Endothelial cell of hepatic sinusoid (primary cell): ENCODE measurements around the gene PIH1D2.
"Not testable (repeated sequence)": the region's sequence is repeated elsewhere in the genome, so short reads cannot be mapped to it uniquely, and the experiment has no call there.

Experiments
- in situ Hi-C: cut with HindIII; loops from 2 replicates; pipeline ENCODE4 v1.10.0; 2017; ENCODE audit warnings: low sequenced_read_pairs

Gene PIH1D2, protein sequence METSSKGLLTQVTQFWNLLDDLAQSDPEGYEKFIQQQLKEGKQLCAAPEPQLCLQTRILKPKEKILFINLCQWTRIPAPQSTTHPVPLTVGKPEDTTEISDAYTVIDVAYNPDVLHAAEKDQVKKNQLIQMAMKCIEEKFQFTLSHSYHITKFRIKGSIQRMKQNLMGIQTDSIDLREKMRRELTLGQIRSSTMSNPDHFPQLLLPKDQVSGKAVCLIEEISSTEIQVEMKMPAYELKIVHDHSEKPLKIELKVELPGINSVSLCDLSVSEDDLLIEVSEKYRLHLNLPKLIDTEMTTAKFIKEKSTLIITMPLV

DNA sequence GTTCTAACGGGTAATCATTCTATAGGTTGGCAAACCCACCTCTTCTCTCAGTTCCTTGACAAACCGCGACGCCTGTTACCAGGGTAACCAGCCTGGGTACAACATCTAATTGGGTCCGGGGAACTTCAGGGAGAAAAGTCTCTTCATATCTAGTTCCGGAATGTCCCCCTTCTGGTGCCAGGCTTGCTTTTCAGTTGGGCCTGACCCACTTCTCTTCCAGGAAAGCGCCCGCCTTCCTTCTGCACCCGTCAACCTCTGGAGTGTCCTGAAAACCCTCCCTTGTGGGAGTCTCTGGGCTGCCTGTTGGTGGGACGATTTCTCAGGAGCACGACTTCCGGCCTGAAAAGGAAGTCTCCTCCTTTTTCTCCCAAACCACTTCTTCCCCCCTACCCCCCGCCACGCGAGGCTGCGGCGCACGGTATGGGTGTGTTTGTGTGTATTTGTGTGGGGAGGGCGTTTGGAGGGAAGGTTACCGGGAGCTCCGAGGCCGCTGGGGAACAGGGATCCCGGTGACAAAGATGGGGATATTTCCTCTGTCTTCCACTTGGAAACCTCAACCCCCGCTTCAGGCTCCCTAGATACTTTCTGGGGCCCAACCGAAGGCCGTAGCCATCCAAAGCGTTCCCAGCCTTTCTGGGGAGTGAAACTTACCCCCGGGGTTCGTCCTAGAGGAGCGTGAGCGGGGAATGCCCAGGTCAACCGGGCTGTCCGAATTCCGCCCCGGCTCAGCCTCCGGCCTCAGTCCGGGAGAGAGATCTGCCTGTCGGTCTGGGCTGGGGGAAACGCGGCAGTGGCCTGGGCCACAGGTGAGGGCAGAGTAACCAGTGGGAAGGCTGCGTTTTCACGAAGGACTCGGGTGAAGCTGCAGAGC, at the start of gene PIH1D2, which contains the start of gene NKAPD1:
PIH1D2 (minus strand) TSS at position 77 of the 871 bp plus-strand sequence. CDS start 843 bp downstream, outside the sequence.
NKAPD1 (plus strand) TSS at position 359 of the 871 bp plus-strand sequence. CDS start 1,276 bp downstream, outside the sequence.
- in situ Hi-C loops: no loop called here

DNA sequence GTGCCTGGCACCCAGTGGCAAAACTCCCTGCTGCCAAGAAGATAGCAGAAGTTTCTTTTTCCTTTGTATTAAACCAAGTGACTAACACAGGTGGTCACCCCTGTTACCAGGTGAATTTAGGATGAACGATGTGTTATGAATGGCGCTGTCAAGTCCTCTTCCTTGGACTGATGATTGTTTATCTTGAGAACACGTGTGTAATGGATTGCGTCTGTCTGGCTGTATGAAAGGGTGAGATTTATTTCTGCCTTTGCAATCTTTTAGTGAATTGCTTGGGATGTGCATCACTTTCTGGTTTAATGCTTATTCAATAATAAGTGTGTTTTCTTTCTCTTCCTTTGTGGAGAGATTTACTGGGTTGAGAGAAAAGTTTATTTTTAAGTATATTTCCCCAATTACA, 49.3 kb upstream of the PIH1D2 start:
- in situ Hi-C loops: no loop called here

DNA sequence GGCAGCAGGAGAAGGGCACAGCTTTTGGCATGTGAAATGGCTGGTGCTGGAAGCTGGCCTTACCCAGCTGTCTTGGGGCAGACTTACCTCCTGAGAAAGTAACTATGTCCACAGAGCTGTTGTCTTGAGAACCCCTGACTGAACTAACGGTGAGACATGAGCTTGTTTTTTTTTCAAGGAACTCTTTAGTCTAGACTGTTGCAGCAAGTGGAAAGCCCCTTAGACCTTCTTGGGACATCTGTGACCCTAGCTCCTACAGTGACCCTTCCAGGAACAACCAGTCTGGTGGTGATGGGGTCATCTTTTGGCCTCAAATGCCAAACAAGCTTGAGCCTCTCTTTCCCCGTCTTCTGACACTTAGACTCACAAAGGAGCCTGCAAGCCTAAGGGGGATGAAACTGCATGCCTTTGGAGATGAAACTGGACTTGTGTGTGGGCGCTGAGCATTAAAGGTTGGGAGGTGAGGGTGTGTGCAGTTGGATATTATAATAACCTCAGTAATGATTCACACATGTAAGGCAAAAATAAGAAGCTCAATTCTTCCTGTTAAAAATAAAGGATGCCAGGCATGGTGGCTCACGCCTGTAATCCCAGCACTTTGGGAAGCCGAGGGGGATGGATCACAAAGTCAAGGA, 48.3 kb upstream of the PIH1D2 start:
- in situ Hi-C loops: no loop called here

DNA sequence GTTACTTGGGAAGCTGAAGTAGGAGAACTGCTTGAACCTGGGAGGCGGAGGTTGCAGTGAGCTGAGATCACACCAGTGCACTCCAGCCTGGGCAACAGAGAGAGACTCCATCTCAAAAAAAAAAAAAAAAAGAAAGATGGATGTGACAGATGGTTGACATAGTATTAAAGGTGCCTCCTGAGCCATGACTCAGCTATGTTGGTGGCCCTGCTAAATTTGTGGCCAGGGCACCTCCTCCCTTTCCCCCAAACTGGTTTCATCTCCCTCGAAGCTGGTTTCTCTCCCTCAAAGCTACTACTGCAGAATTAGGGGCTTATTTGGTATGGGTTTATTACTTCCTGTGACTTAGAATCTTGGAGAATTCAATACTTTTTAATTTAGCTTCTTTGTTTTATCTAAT, 44.4 kb upstream of the PIH1D2 start:
- in situ Hi-C loops: no loop called here

DNA sequence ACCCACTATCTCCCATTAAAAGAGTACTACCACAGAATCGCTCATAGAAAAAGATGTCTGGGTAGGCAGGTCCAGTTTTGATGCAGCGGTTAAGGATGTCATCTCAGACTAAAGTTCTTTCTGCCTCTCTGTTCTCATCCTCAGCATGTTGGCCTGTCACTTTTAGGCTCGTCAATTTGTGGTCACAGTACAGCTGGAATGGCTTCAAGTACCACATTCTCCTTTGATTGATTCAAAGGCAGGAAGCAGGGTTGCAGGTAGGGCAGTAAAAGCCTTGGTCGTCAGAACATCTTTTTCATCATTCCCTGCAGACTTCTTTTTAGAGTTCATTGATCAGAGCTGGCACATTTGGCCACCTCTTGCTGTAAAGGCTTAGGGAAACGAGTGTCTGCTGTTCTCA, 41.6 kb upstream of the PIH1D2 start:
- in situ Hi-C loops: no loop called here

DNA sequence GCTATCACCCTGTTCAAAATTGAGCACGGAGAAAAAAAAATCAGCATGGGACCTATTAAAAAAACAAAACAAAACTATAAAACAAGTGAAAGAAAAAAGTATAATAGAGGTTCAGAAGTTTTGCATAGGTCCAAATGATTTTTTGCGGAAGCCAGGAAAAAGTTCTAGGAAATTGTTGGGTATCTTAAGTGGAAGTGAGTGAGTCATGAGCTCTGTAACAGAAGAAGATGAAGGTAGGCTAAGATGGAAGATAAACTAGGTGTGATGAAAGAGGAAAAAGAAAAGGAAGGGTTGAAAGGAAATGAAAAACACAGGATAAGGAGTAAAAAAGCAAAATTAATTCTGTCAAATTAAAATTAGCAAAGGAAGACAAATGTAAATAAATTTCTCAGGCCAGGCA, 40.6 kb upstream of the PIH1D2 start:
- in situ Hi-C loops: no loop called here

DNA sequence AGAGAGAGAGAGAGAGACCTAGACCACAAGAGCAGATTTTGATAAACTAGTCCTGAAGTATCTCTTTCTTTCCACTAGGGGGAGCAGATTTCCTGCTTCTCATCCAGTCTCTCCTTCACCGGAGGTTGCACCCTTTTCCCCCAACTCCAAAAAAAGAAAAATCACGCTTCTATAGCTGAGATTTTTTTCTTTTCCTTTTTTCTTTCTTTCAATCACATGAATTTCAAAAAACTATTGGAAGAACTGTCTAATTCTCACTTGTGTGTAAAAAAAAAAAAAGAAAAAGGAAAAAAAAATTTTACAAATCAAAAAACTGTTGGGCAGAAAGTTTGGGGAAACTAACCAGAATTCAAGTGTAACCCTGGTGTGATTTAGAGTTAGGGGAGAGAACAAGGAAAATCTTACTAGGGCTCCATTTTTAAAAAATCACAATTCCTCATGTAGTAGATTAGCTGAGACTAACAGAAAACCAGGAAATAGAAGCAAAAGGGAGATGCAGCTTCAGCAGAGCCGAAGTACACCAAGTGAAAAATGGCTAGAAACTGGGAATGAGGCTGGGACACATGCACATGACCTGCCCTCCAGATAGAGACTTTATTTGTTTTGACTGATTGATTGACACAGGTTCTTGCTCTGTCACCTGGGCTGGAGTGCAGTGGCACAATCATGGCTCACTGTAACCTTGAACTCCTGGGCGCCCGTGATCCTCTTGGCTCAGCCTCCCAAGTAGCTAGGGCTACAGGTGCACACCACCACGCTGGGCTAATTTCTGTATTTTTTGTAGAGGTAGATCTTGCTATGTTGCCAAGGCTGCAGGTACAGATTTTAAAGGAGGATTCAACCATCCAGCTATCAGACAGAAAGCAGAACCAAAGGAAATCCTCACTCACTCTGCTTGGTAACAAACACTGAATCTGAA, 40.0 kb upstream of the PIH1D2 start:
- in situ Hi-C loops: no loop called here

DNA sequence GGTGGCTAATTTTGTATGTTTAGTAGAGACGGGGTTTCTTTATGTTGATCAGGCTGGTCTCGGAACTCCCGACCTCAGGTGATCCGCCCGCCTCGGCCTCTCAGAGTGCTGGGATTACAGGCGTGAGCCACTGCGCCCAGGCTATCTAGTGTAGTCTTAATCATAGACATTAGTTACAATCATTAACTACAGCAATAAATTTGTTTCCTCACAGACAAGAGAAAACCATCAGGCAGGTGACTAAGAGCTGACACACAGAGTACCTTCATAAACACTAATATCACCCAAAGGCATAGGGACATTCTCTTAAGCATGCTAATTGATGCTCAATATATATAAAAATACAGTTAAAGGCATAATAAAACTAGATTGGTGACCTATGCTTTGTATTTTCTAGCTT, 32.3 kb upstream of the PIH1D2 start:
- in situ Hi-C loops: no loop called here

DNA sequence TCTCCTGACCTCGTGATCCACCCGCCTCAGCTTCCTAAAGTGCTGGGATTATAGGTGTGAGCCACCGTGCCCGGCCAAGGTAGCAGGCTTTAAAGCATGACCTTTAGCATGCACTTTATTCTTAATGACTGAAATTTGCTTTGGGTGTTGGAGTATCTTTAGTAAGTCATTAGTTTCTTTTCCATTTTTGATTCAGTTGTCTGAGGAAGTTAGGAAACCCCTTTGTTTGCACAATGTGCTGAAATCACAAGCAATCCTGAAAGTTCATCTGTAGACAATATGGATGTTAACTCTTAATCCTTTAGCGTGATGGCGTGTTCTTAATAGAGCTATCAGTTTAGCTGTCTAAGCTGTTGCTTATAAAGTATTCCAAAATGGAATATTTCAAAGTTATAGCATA, 29.6 kb upstream of the PIH1D2 start:
- in situ Hi-C loops: loop anchor here (5.0 kb wide), 1 partner anchor 74 kb away; the partner anchor contains the start of gene BCO2

DNA sequence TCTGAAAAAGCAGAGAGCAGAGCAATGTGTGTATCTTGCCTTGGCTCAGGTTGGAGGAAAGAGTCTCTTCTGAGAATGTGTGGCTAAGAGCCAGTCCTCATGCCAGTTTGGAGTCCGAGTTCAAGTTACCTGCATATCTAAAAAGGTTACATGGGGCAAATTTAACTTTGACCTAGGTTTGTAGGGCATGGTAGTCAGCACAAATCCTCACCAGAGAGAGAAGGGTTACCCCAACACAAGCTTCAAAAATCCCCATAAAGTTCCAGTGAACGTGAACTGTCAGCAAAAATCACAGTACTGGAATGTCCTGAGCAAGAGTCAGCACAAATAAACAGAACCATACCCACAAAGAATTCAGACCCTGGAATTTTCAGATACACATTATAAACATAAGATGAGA, 26.6 kb upstream of the PIH1D2 start:
- in situ Hi-C loops: loop anchor here (5.0 kb wide), 1 partner anchor 77 kb away; the partner anchor contains the start of gene BCO2

DNA sequence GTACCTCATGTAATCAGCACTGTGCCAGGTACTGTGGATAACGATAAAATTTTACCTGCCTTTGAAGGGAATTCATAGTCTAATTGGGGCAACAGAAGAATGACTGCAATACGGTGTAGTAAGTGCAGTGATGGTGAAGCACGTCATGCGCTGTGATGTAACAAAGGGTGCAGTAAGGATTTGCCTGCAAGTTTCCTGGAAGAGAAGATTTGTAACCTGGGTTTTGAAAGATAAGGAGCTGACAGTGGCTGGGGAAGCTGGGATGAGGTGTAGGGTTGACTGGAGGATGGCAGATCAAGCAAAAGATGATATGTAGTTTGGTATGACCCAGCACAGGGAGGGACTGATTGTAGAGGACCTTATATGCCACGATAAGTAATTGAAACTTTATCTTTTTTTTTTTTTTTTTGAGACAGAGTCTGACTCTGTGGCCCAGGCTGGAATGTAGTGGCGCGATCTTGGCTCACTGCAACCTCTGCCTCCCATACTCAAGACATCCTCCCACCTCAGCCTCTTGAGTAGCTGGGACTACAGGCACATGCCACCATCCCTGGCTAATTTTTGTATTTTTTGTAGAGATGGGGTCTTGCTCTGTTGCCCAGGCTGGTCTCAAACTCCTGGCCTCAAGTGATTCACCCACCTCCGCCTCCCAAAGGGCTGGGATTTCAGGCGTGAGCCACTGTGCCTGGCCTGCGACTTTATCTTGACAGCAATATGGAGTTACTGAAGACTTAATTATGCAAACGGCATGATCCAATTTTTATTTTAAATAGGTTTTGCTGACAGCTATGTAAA, 24.1 kb upstream of the PIH1D2 start:
- in situ Hi-C loops: no loop called here

DNA sequence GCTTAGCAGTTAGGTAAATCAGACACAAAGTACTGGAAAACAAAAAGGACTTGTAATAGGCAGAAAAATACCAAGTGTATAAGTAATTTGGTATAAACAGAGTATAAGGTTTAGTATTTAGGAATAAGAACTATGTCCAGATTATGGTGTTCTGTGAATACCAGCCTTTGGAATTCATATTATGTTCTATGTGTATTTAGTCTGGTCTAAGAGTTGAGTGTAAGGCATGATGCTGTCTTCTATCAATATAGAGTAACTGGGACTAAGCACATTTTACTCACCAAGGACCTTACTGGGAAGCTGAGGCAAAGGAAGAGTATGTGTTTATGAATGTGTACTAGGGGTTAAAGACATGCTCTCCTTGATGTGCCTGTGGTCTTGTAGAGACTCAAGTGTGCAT, 22.4 kb upstream of the PIH1D2 start:
- in situ Hi-C loops: no loop called here

DNA sequence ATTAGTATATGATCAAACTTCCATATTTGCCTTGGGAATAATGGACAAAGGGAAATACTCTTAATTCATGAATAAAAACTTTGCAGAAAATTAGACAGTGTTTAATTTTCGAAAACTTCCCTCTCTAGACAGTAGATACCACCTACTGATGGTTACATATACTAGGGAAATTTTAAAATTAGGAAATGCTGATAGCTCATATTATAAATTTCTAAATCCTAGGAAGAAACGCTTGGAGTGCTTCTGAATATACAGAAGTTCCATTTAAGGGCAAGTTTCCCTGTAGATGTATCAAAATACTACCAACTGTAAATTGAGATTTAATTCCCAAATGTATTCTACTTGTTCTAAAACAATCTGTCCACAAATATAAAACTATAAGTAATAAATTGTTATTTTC, 21.5 kb upstream of the PIH1D2 start:
- in situ Hi-C loops: not testable (repeated sequence)

DNA sequence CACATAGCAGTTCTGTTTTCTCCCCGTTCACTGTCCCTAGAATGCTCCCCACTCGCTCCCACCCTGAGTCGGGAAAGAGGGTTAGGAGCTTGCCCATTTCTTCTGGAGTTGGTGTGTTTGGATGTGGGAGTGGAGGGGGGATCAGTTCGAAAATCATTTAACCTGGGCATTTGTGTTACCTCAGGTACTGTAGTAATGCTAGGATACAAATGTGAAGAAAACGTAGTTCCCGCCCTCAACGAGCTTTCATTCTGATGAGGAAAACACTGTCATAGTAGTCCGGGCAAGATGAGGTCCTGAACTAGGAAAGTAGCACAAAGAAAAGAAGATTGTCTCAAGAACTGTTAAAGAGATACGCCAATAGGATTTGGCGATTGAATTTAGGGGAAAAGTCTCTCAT, 13.4 kb upstream of the PIH1D2 start:
- in situ Hi-C loops: no loop called here

DNA sequence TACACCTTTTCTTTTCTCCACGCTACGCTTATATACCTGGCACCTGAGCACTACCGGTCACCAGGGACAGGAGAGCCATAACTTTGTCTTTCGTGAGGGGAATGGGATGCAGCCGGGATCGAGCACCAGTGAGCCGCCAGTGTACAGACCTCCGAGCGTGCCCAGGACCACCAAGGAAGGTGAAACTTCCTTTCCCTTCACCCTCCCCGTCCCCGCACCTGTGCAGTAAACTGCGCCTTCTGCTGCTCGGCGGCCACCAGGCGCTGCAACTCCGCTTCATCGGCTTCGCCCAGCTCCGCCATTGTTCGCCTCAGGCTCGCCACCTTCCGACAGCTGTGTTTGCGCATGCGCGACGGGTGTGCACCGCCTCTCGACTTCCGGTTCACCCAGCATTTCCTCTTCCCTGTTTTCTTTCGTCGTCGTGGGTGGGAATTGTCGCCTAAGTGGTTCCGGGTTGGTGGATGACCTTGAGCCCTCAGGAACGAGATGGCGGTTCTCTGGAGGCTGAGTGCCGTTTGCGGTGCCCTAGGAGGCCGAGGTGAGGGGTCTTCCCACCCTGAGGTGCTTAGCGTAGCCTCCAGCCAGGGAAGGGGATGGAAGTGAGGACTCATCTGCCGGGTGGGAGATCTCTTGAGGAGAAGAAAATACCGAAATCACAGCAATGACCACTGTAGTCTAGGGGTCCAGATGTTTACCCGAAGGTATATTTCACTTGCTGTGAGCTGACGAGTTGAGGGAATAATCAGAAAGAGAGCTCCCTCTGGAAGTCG, 12.8 kb upstream of the PIH1D2 start, which contains the start of the genes SDHD and TIMM8B:
SDHD (plus strand) TSS at position 452 of the 770 bp plus-strand sequence; CDS start at position 487, 35 bp downstream.
TIMM8B (minus strand) TSS at position 335 of the 770 bp plus-strand sequence; CDS start at position 302, 33 bp downstream.
- in situ Hi-C loops: no loop called here

DNA sequence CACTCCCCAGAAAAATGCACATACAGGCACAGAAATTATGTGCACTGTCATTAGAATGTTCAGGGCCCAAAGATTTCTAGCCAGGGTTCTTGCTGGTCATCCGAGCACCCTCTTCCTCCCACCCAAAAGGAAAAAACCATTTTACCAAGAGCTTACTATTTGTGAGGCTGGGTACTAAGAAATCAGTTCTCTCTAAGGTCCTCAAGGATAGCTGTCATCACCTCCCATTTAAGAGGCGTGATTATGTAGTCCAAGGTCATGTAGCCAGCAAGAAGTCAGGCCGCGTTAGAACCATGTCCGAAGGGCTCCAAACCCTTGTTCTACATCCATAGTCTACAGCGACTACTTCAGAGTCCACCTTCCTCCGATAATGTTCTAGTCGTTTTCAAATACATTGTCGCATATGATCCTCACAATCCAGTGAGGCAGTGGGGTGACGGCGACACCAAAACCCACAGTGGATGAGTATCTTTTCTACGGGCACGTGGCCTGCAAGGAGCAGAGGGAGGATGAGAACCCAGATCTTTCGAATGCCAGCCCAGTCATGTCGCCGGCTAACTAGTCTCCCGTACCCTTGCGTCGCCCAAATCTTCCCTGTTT, 12.1 kb upstream of the PIH1D2 start:
- in situ Hi-C loops: no loop called here

DNA sequence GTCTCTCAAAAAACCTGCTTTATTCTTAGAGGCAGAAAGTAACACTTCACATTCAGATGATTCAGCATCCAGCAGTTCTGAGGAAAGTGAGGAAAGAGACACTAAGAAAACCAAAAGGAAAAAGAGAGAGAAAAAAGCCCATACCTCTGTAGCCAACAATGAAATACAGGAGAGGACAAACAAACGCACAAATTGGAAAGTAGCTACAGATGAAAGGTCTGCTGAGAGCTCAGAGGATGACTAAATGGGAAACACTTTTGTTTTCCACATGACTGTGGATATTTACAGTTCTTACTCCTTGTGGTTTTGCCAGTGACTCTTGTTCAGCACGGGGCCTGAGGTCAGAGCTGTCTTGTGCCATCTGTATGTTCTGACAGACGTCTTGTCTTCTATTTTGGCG, 8.9 kb upstream of the PIH1D2 start:
- in situ Hi-C loops: no loop called here

DNA sequence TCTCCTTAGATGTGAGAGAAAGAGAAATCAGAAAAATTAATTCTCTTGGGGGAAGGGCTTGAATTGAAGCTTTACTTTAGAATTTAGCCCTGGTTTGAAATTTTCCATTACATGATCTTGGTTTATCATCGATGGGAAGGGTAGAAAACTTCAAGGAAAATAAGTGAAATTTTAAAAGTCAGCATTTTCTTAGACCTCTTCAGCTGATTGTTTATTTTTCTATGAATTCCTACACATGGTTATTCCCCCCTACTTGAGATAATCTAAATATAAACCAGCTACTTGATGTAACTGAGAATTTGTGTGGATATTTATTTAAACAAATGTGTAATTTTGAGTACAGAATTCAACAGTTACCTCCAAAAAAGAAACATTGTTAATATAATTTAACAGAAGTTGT, 10.9 kb downstream of the PIH1D2 start:
- in situ Hi-C loops: loop anchor here (5.0 kb wide), 1 partner anchor 76 kb away; no protein-coding TSS in a partner anchor
